Measurements from ENCODE around the gene DMAC2. TPM values are rescaled to one million over a fixed set of nuclear protein-coding genes. Genes with fewer than 3 reads are reported as not detected.
"Not testable (repeated sequence)": the region's sequence is repeated elsewhere in the genome, so short reads cannot be mapped to it uniquely, and the experiment has no call there.

DMAC2 gene
- total RNA-seq, 2 donors from 2014 or later = 52.9 to 71.5 TPM

DNA sequence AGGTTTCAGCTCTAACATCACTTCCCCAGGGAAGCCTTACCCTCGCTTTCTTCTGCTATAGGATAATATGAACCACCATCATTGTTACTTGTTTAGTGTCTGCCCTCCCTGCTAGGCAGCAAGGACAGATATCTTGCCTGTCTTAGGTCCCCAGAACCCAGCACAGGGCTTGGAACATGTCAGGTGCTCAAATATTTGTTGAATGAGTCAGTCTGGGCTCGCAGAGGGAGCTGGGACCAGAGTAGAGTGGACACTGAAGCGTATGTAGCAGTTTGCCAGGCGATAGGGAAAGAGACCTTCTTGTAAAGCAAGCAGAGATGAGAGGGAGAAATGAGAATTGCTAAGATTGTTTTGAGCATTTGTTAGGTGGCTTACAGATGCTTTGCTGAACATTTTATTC is 30.4 kb downstream of the DMAC2 start:
- Mint-ChIP-seq H3K4me1 (peaks cover 16% of the 10 kb centered on the region), H3K9me3 (no peaks in the 10 kb centered on the region), H3K27ac (peak overlapping the region; percentile 81), H3K27me3 (ENCODE audit: insufficient read depth) (no peaks in the 10 kb centered on the region), H3K4me3 (no peak overlapping the region), H3K36me3 (ENCODE audit: low read depth) (peaks cover 14% of the 10 kb centered on the region)
- H3K27me3 ChIP-seq (ENCODE audit: control insufficient read depth, insufficient read depth, low read length, poor library complexity, severe bottlenecking) = no peaks in the 10 kb centered on the region
- no peak overlapping the region for H3K9ac ChIP-seq (ENCODE audit: extremely low read depth, low read length, poor library complexity, severe bottlenecking)
- peak; percentile 76 for DNase-seq
- 75 to 79% methylated on average over 4 of the region's 4 CpGs for WGBS, 2 experiments (ENCODE audit: insufficient coverage in 1 of 2, insufficient read length in 1 of 2)
- no peaks in the 10 kb centered on the region for H3K9me3 ChIP-seq (ENCODE audit: control insufficient read depth, low read length)
- H3K4me1 ChIP-seq (ENCODE audit: control insufficient read depth, insufficient read depth, low read length) = peaks cover 4% of the 10 kb centered on the region
- no peaks in the 10 kb centered on the region for H3K36me3 ChIP-seq (ENCODE audit: control insufficient read depth, insufficient read depth, low read length)
- TF ChIP-seq CTCF (conservative IDR thresholded peaks at IDR 0.05) = no peak
- H3K4me3 ChIP-seq (ENCODE audit: low read length) = no peak overlapping the region
- H3K27ac ChIP-seq (ENCODE audit: low read depth, low read length) = no peak overlapping the region

GRCh38 chr19:41408846-41409245 is 30.9 kb downstream of the DMAC2 start:
- H3K4me3 ChIP-seq (ENCODE audit: low read length); H3K9me3 ChIP-seq (ENCODE audit: control insufficient read depth, low read length); H3K36me3 ChIP-seq (ENCODE audit: control insufficient read depth, insufficient read depth, low read length); H3K9me3 Mint-ChIP-seq; H3K27ac ChIP-seq (ENCODE audit: low read depth, low read length); H3K9ac ChIP-seq (ENCODE audit: extremely low read depth, low read length, poor library complexity, severe bottlenecking); DNase-seq; H3K4me3 Mint-ChIP-seq; H3K27ac Mint-ChIP-seq; H3K4me1 ChIP-seq (ENCODE audit: control insufficient read depth, insufficient read depth, low read length); H3K27me3 Mint-ChIP-seq (ENCODE audit: insufficient read depth); H3K27me3 ChIP-seq (ENCODE audit: control insufficient read depth, insufficient read depth, low read length, poor library complexity, severe bottlenecking): not testable (repeated sequence)
- H3K4me1 Mint-ChIP-seq = peaks cover 16% of the 10 kb centered on the region
- peaks cover 13% of the 10 kb centered on the region for H3K36me3 Mint-ChIP-seq (ENCODE audit: low read depth)
- whole genome bisulfite sequencing, 2 experiments (ENCODE audit: insufficient coverage in 1 of 2, insufficient read length in 1 of 2) = 72 to 87% methylated on average over 5 of the region's 5 CpGs

DNA sequence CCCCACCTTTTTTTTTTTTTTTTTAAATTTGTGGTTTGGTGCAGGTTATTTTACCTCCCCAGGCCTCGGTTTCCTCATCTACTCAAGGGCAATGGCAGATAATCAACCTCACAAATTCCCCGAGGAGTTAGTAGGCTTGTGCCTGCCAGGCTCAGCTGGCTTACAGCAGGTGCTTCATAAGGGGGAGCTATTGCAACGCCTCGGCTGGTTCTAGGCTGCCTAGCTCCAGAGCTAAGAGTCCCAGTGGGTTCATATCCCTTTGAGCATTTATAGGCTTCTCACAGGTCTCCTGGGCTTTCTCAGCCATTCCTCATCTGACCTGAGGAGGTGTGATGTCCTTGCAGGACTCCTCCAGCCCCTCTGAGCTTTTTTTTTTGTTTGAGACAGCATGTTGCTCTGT is 31.5 kb downstream of the DMAC2 start:
- DNase-seq = peak; percentile 78
- peak; percentile 53 for TF ChIP-seq CTCF (conservative IDR thresholded peaks at IDR 0.05)

GRCh38 chr19:41407271-41407670 is 32.4 kb downstream of the DMAC2 start:
- H3K4me1 ChIP-seq (ENCODE audit: control insufficient read depth, insufficient read depth, low read length) = peaks cover 4% of the 10 kb centered on the region
- Mint-ChIP-seq H3K4me1 (peaks cover 16% of the 10 kb centered on the region), H3K36me3 (ENCODE audit: low read depth) (peaks cover 13% of the 10 kb centered on the region), H3K4me3 (no peak overlapping the region), H3K27me3 (ENCODE audit: insufficient read depth) (no peaks in the 10 kb centered on the region), H3K9me3 (no peaks in the 10 kb centered on the region), H3K27ac (peak overlapping the region; percentile 97)
- no peak overlapping the region for H3K4me3 ChIP-seq (ENCODE audit: low read length)
- peak overlapping the region; percentile 85 for H3K27ac ChIP-seq (ENCODE audit: low read depth, low read length)
- peak overlapping the region; percentile 50 for H3K9ac ChIP-seq (ENCODE audit: extremely low read depth, low read length, poor library complexity, severe bottlenecking)
- TF ChIP-seq CTCF (conservative IDR thresholded peaks at IDR 0.05) = peak; percentile 39
- 28 to 29% methylated on average over 1 to 4 of the region's 4 CpGs for WGBS, 2 experiments (ENCODE audit: insufficient coverage in 1 of 2, insufficient read length in 1 of 2)
- no peaks in the 10 kb centered on the region for H3K9me3 ChIP-seq (ENCODE audit: control insufficient read depth, low read length)
- peak; percentile 92 for DNase-seq
- no peaks in the 10 kb centered on the region for H3K27me3 ChIP-seq (ENCODE audit: control insufficient read depth, insufficient read depth, low read length, poor library complexity, severe bottlenecking)
- no peaks in the 10 kb centered on the region for H3K36me3 ChIP-seq (ENCODE audit: control insufficient read depth, insufficient read depth, low read length)

More for the DNA sequence above, 31.5 kb downstream of the DMAC2 start:
- Mint-ChIP-seq H3K27ac (no peak overlapping the region), H3K27me3 (ENCODE audit: insufficient read depth) (no peaks in the 10 kb centered on the region), H3K4me3 (no peak overlapping the region), H3K36me3 (ENCODE audit: low read depth) (peaks cover 13% of the 10 kb centered on the region), H3K4me1 (peaks cover 16% of the 10 kb centered on the region), H3K9me3 (no peaks in the 10 kb centered on the region)
- Histone ChIP-seq H3K4me3 (ENCODE audit: low read length) (no peak overlapping the region), H3K27me3 (ENCODE audit: control insufficient read depth, insufficient read depth, low read length, poor library complexity, severe bottlenecking) (no peaks in the 10 kb centered on the region), H3K4me1 (ENCODE audit: control insufficient read depth, insufficient read depth, low read length) (peaks cover 4% of the 10 kb centered on the region), H3K9me3 (ENCODE audit: control insufficient read depth, low read length) (no peaks in the 10 kb centered on the region), H3K27ac (ENCODE audit: low read depth, low read length) (peak overlapping the region; percentile 32), H3K36me3 (ENCODE audit: control insufficient read depth, insufficient read depth, low read length) (no peaks in the 10 kb centered on the region), H3K9ac (ENCODE audit: extremely low read depth, low read length, poor library complexity, severe bottlenecking) (no peak overlapping the region)
- WGBS, 2 experiments (ENCODE audit: insufficient coverage in 1 of 2, insufficient read length in 1 of 2) = 85 to 92% methylated on average over 3 to 4 of the region's 4 CpGs
